ENCODE results near the gene LY86. TPM values are rescaled to one million over a fixed set of nuclear protein-coding genes. Genes with fewer than 3 reads are reported as not detected.

LY86 gene
- polyA plus RNA-seq, 1 of the 3 experiments (the other 2 are of a cell fraction), result not detected

- WGBS (ENCODE audit: low lambda C conversion rate), result 0% methylated on average over 1 of the region's 2 CpGs
- H3K4me3 ChIP-seq (ENCODE audit: low read depth in 2 of 2, low read length in 1 of 2), result no peak overlapping the region
- H3K9me3 ChIP-seq, result no peaks in the 10 kb centered on the region
- no peaks in the 10 kb centered on the region for H3F3A ChIP-seq (replicated peaks; ENCODE audit: insufficient read depth)
- H3K4me2 ChIP-seq, result no peak overlapping the region
- no peak for DNase-seq
- no peaks in the 10 kb centered on the region for H3K27me3 ChIP-seq (ENCODE audit: insufficient read depth)
- H2AFZ ChIP-seq (ENCODE audit: low read depth), result no peak overlapping the region
- POLR2A ChIA-PET, result no interaction called here
- H3K9me2 ChIP-seq, result no peaks in the 10 kb centered on the region
- H3K36me3 ChIP-seq (replicated peaks in 1 of 2; ENCODE audit: control insufficient read depth in 1 of 2, insufficient read depth in 2 of 2, low read length in 1 of 2), result no peaks in the 10 kb centered on the region
- H4K20me1 ChIP-seq (ENCODE audit: insufficient read depth), result no peaks in the 10 kb centered on the region
- CTCF ChIA-PET, result no interaction called here
- H3K79me2 ChIP-seq (ENCODE audit: insufficient read depth), result no peaks in the 10 kb centered on the region
- no peak overlapping the region for H3K27ac ChIP-seq (ENCODE audit: low read depth in 2 of 2, low read length in 1 of 2)
- H3K4me1 ChIP-seq (ENCODE audit: control insufficient read depth in 1 of 2, insufficient read depth in 2 of 2, low read depth in 1 of 2, low read length in 1 of 2), result no peaks in the 10 kb centered on the region
- no peak overlapping the region for H3K9ac ChIP-seq
- TF ChIP-seq FOXM1 (IDR thresholded peaks at IDR 0.05; ENCODE audit: low read depth) (no peak), ELF1 (IDR thresholded peaks at IDR 0.05) (no peak), RAD21 (IDR thresholded peaks at IDR 0.05; ENCODE audit: low read length) (no peak), TAF1 (IDR thresholded peaks at IDR 0.05; ENCODE audit: borderline replicate concordance, low read depth, low read length) (no peak), TEAD4 (IDR thresholded peaks at IDR 0.05; ENCODE audit: borderline replicate concordance, insufficient read depth) (no peak), SMC3 (IDR thresholded peaks at IDR 0.05; ENCODE audit: low read depth, low read length) (no peak), GABPA (IDR thresholded peaks at IDR 0.05; ENCODE audit: low read depth) (no peak), MAX (IDR thresholded peaks at IDR 0.05; ENCODE audit: low read depth) (no peak), CTCF (IDR thresholded peaks at IDR 0.05) (no peak), YY1 (IDR thresholded peaks at IDR 0.05; ENCODE audit: low read depth) (no peak), TCF12 (IDR thresholded peaks at IDR 0.05) (no peak), MEF2A (IDR thresholded peaks at IDR 0.05; ENCODE audit: borderline replicate concordance, low read depth) (no peak), IRF3 (IDR thresholded peaks at IDR 0.05; ENCODE audit: low read depth, low read length) (no peak), POLR2AphosphoS5 (IDR thresholded peaks at IDR 0.05; ENCODE audit: low read depth, low read length) (no peak), REST (IDR thresholded peaks at IDR 0.05; ENCODE audit: low read depth, low read length) (no peak)
Observed at GRCh38 chr6:6586167-6586566, 2.4 kb upstream of the LY86 start.
